ENCODE data around the gene FBXO4. TPM values are rescaled to one million over a fixed set of nuclear protein-coding genes. Genes with fewer than 3 reads are reported as not detected.

FBXO4 gene
- total and polyA plus RNA-seq, 2 experiments from 2014 or later = 10.3 to 15.3 TPM

DNA sequence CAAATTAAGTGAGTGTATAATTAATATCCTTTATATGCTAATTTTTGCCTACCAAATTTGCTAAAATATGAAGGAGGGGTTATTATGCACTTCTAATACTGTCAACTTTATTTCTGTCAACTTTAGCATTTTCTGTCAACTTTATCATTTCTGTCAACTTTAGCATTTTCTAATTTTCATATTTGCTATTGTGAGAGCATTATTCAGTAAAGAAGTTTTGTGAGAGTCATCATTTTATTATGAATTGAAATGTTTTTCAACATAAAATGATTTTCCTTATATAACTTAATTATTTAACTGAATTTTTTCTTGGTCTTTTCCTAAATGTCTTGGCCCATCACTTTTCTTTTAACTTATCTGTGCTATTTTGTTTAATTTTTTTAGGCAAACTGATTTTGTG is 58.2 kb downstream of the FBXO4 start:
- no peak for TF ChIP-seq EZH2phosphoT487 (IDR thresholded peaks at IDR 0.05; ENCODE audit: low read depth, severe bottlenecking, unreplicated experiment)
- TF ChIP-seq, protein P1, sequence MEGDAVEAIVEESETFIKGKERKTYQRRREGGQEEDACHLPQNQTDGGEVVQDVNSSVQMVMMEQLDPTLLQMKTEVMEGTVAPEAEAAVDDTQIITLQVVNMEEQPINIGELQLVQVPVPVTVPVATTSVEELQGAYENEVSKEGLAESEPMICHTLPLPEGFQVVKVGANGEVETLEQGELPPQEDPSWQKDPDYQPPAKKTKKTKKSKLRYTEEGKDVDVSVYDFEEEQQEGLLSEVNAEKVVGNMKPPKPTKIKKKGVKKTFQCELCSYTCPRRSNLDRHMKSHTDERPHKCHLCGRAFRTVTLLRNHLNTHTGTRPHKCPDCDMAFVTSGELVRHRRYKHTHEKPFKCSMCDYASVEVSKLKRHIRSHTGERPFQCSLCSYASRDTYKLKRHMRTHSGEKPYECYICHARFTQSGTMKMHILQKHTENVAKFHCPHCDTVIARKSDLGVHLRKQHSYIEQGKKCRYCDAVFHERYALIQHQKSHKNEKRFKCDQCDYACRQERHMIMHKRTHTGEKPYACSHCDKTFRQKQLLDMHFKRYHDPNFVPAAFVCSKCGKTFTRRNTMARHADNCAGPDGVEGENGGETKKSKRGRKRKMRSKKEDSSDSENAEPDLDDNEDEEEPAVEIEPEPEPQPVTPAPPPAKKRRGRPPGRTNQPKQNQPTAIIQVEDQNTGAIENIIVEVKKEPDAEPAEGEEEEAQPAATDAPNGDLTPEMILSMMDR (IDR thresholded peaks at IDR 0.05; ENCODE audit: poor library complexity) = no peak
- Histone ChIP-seq H3K4me2 (no peak overlapping the region), H4K20me1 (ENCODE audit: insufficient read depth, poor library complexity, severe bottlenecking) (no peaks in the 10 kb centered on the region), H3K9me2 (replicated peaks; ENCODE audit: insufficient read depth) (no peaks in the 10 kb centered on the region), H3K9me3 (ENCODE audit: low read depth) (no peaks in the 10 kb centered on the region), H2AFZ (no peak overlapping the region), H3K36me3 (replicated peaks; ENCODE audit: insufficient read depth, low read depth) (no peaks in the 10 kb centered on the region), H3K4me1 (ENCODE audit: insufficient read depth) (no peaks in the 10 kb centered on the region), H3K4me3 (no peak overlapping the region), H3K27me3 (no peaks in the 10 kb centered on the region), H3K79me2 (no peaks in the 10 kb centered on the region), H3K27ac (no peak overlapping the region)
- no peak for DNase-seq (ENCODE audit: low spot score)

DNA sequence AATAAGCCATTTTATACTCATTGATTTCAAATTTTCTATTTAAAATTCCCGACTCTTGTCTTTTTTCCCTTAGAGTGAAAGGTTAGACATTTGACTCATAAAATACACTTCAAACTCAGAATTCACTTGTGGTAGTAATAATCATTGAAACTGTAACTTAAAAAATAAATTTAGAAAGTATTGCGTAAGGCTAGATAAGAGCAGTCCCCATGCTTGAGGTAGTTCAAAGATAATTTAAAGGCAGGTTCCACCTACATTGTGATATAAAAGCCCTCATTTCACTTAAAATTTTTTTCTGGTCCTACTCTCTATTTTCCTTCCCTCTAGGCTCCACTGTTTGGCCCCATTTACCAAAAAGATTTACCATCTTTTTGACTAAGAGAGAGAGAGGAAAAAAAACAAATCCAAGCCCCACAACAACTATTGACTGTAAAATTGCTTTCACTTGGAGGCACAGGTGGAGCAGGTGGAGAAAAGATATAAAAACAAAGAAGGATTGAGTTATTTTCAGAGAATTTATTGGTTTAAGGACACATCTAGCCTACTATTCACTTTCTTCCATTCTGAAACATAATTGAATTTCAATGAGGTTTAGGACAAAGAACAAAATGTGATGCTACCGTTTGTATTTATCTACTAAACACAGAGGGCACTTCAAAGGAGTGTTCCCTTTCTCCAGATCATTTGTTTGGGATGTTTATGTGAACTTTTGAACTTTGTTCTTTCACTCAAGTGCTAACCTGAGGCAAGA is 61.0 kb downstream of the FBXO4 start:
- no peaks in the 10 kb centered on the region for H3K4me1 ChIP-seq (ENCODE audit: insufficient read depth)
- H3K36me3 ChIP-seq (replicated peaks; ENCODE audit: insufficient read depth, low read depth) = no peaks in the 10 kb centered on the region
- no peak for TF ChIP-seq EZH2 (IDR thresholded peaks at IDR 0.05; ENCODE audit: borderline replicate concordance)
- no peak for TF ChIP-seq EZH2phosphoT487 (IDR thresholded peaks at IDR 0.05; ENCODE audit: low read depth, severe bottlenecking, unreplicated experiment)
- TF ChIP-seq, protein P1 (IDR thresholded peaks at IDR 0.05; ENCODE audit: poor library complexity) = no peak
- H3K79me2 ChIP-seq = no peaks in the 10 kb centered on the region
- no peak overlapping the region for H3K4me3 ChIP-seq
- no peaks in the 10 kb centered on the region for H3K9me2 ChIP-seq (replicated peaks; ENCODE audit: insufficient read depth)
- no peak overlapping the region for H3K27ac ChIP-seq
- 70% methylated on average over 3 of the region's 3 CpGs for WGBS (ENCODE audit: low lambda C conversion rate, missing lambda C conversion rate)
- no peaks in the 10 kb centered on the region for H3K9me3 ChIP-seq (ENCODE audit: low read depth)
- no peak for DNase-seq (ENCODE audit: low spot score)
- no peak overlapping the region for H3K4me2 ChIP-seq
- no peaks in the 10 kb centered on the region for H4K20me1 ChIP-seq (ENCODE audit: insufficient read depth, poor library complexity, severe bottlenecking)
- H3K27me3 ChIP-seq = no peaks in the 10 kb centered on the region
- H2AFZ ChIP-seq = no peak overlapping the region

Small RNA genes lying within 50 kb of the gene (small RNA-seq; reads per million reads assigned to genes)
- gene RF00019 = not detected

Other genes with a start within 250 kb of the FBXO4 start
- gene OXCT1, start 54.9 kb upstream of the FBXO4 start, total RNA-seq = 12.6 and 16.9 TPM in 2 replicates
- 7.8 and 12.4 TPM in 2 replicates for gene OXCT1, start 54.9 kb upstream of the FBXO4 start, polyA plus RNA-seq
- 28.2 and 29.3 TPM in 2 replicates for gene RIMOC1, start 20.9 kb upstream of the FBXO4 start, total RNA-seq
- 14.2 and 14.5 TPM in 2 replicates for gene RIMOC1, start 20.9 kb upstream of the FBXO4 start, polyA plus RNA-seq